Smooth muscle cell (in vitro differentiated cells): Measurements from ENCODE around the gene CCKAR. TPM values are rescaled to one million over a fixed set of nuclear protein-coding genes. Genes with fewer than 3 reads are reported as not detected.

Source experiments
- DNase-seq: peaks from one replicate; lab custom pipeline; 2025; ENCODE audit not compliant: unreplicated experiment; lab: John Stamatoyannopoulos, UW
- H2AFZ ChIP-seq: fragments of 200-600 bp; sonication (generic); 2 replicates; pipeline ENCODE4 v1.6.0; 2016; ENCODE audit warnings: antibody characterized with exemption, low read depth, mild to moderate bottlenecking
- H3F3A ChIP-seq: fragments of 200-600 bp; sonication (generic); 2 replicates; pipeline ENCODE4 v1.6.0; 2017; ENCODE audit warnings: antibody characterized with exemption, low read depth
- H3K27ac ChIP-seq: fragments of 200-600 bp; sonication (generic); 2 replicates; pipeline ENCODE4 v1.5.1; 2016; ENCODE audit warnings: low read depth, mild to moderate bottlenecking
- H3K27me3 ChIP-seq: fragments of 200-600 bp; sonication (generic); 2 replicates; pipeline ENCODE4 v1.6.1; 2016; ENCODE audit warnings: low read depth, mild to moderate bottlenecking
- H3K36me3 ChIP-seq: fragments of 200-600 bp; sonication (generic); 2 replicates; pipeline ENCODE4 v1.5.1; 2016; ENCODE audit warnings: low read depth
- H3K4me1 ChIP-seq: fragments of 200-600 bp; sonication (generic); 2 replicates; pipeline ENCODE4 v1.5.1; 2016; ENCODE audit warnings: low read depth
- H3K4me2 ChIP-seq: fragments of 200-600 bp; sonication (generic); 2 replicates; pipeline ENCODE4 v1.6.0; 2016; ENCODE audit warnings: mild to moderate bottlenecking
- H3K4me3 ChIP-seq: fragments of 200-600 bp; sonication (generic); 2 replicates; pipeline ENCODE4 v1.5.1; 2016; ENCODE audit warnings: mild to moderate bottlenecking
- H3K79me2 ChIP-seq: fragments of 200-600 bp; sonication (generic); 2 replicates; pipeline ENCODE4 v1.6.0; 2016; ENCODE audit warnings: low read depth, mild to moderate bottlenecking
- H3K9ac ChIP-seq: fragments of 200-600 bp; sonication (generic); 2 replicates; pipeline ENCODE4 v1.6.0; 2016; ENCODE audit warnings: low read depth
- H3K9me3 ChIP-seq: fragments of 200-600 bp; sonication (generic); replicated peaks from 2 replicates; pipeline ENCODE4 v1.5.1; 2016; ENCODE audit warnings: low read depth
- H4K20me1 ChIP-seq: fragments of 200-600 bp; sonication (generic); 2 replicates; pipeline ENCODE4 v1.6.0; 2016; ENCODE audit warnings: low read depth
- CTCF ChIP-seq: fragments of 200-600 bp; sonication (generic); IDR thresholded peaks from 2 replicates; pipeline ENCODE4 v1.5.1; 2017; ENCODE audit warnings: borderline replicate concordance, mild to moderate bottlenecking, antibody characterized with exemption; ENCODE audit not compliant: insufficient read depth, poor library complexity, severe bottlenecking
- WGBS: methylation state at CpG from one replicate; pipeline ENCODE4 v1.1.7; 2016; ENCODE audit warnings: low lambda C conversion rate; 5-methylcytosine and 5-hydroxymethylcytosine counted together
- polyA plus RNA-seq: library from polyadenylated mRNA; unstranded; fragments of >200 nt; fragmentation: Nextera tagmentation; extraction: Ambion mirVana; gene quantifications from 2 replicates; pipeline ENCODE4 v1.2.1, GENCODE V29; 2016
- total RNA-seq: library from RNA; depleted of rRNA; stranded (reverse); fragments of >200 nt; gene quantifications from 2 replicates; pipeline ENCODE4 v1.2.3, GENCODE V29; 2014

CCKAR gene
- total and polyA plus RNA-seq, 2 experiments from 2014 or later: 0.18 to 0.32 TPM

GRCh38 chr4:26482508-26483462 lies 7.5 kb downstream of the CCKAR start:
- peak overlapping the region; percentile 69 for H3K4me2 ChIP-seq
- WGBS: 26% methylated on average over 3 of the region's 3 CpGs
- no peak overlapping the region for H3K4me3 ChIP-seq
- no peak overlapping the region for H3K9ac ChIP-seq
- DNase-seq: no peak
- H2AFZ ChIP-seq: peak overlapping the region; percentile 4
- H3K27ac ChIP-seq: peak overlapping the region; percentile 74
- peaks cover 10% of the 10 kb centered on the region for H3K4me1 ChIP-seq
- no peaks in the 10 kb centered on the region for H3K9me3 ChIP-seq
- no peak for TF ChIP-seq CTCF
- no peaks in the 10 kb centered on the region for H3K27me3 ChIP-seq
- H3K36me3 ChIP-seq: no peaks in the 10 kb centered on the region
- no peaks in the 10 kb centered on the region for H4K20me1 ChIP-seq
- H3K79me2 ChIP-seq: no peaks in the 10 kb centered on the region
- peaks cover 12% of the 10 kb centered on the region for H3F3A ChIP-seq

- no peak for TF ChIP-seq CTCF
- WGBS: 88% methylated on average over 13 of the region's 13 CpGs
- Histone ChIP-seq H3K27me3 (no peaks in the 10 kb centered on the region), H4K20me1 (no peaks in the 10 kb centered on the region), H3K36me3 (no peaks in the 10 kb centered on the region), H3F3A (peaks cover 1% of the 10 kb centered on the region), H3K79me2 (no peaks in the 10 kb centered on the region), H3K27ac (no peak overlapping the region), H3K4me2 (no peak overlapping the region), H3K4me3 (no peak overlapping the region), H3K4me1 (peaks cover 9% of the 10 kb centered on the region), H3K9me3 (no peaks in the 10 kb centered on the region), H2AFZ (no peak overlapping the region), H3K9ac (no peak overlapping the region)
- no peak for DNase-seq
Observed at GRCh38 chr4:26478330-26478729, 12.0 kb downstream of the CCKAR start.

- Histone ChIP-seq H3K4me2 (no peak overlapping the region), H3K4me1 (no peaks in the 10 kb centered on the region), H4K20me1 (no peaks in the 10 kb centered on the region), H3K27ac (no peak overlapping the region), H3K27me3 (peaks cover 3% of the 10 kb centered on the region), H2AFZ (no peak overlapping the region), H3K4me3 (no peak overlapping the region), H3K9me3 (no peaks in the 10 kb centered on the region), H3K36me3 (no peaks in the 10 kb centered on the region), H3K9ac (no peak overlapping the region), H3F3A (no peaks in the 10 kb centered on the region), H3K79me2 (no peaks in the 10 kb centered on the region)
- no peak for TF ChIP-seq CTCF
- no peak for DNase-seq
- 78% methylated on average over 5 of the region's 5 CpGs for whole genome bisulfite sequencing
Observed at GRCh38 chr4:26476545-26476944, 13.7 kb downstream of the CCKAR start.
